Stimulated activated memory B cell treated with anti-CD40 and anti-IgM and Interleukin-4, amounts not matched to agents 10 μg/mL and 1 μg/mL and 100 μg/mL, for 72 hours (primary cell): ENCODE measurements around the gene AHNAK2.
A peak's percentile ranks its signal among the peaks of the same experiment; 100 is the strongest.
"Not testable (repeated sequence)": the region's sequence is repeated elsewhere in the genome, so short reads cannot be mapped to it uniquely, and the experiment has no call there.

Experiments used
- ATAC-seq: fragments of 150-1000 bp; cut with Tn5 transposase; 2 replicates; pipeline ENCODE4 v1.10.0; 2021
- H3K27ac Mint-ChIP-seq: one replicate; pipeline ENCODE4 v1.8.0; 2022; ENCODE audit warnings: mild to moderate bottlenecking, mixed read lengths
- H3K27me3 Mint-ChIP-seq: one replicate; pipeline ENCODE4 v1.8.0; 2022; ENCODE audit warnings: mixed read lengths
- H3K36me3 Mint-ChIP-seq: one replicate; pipeline ENCODE4 v1.8.0; 2022; ENCODE audit warnings: mixed read lengths
- H3K4me1 Mint-ChIP-seq: one replicate; pipeline ENCODE4 v1.8.0; 2022; ENCODE audit warnings: mixed read lengths
- H3K4me3 Mint-ChIP-seq: one replicate; pipeline ENCODE4 v1.8.0; 2022; ENCODE audit warnings: mild to moderate bottlenecking, moderate library complexity, mixed read lengths
- H3K9me3 Mint-ChIP-seq: one replicate; pipeline ENCODE4 v1.8.0; 2022; ENCODE audit warnings: mixed read lengths

Gene AHNAK2

DNA sequence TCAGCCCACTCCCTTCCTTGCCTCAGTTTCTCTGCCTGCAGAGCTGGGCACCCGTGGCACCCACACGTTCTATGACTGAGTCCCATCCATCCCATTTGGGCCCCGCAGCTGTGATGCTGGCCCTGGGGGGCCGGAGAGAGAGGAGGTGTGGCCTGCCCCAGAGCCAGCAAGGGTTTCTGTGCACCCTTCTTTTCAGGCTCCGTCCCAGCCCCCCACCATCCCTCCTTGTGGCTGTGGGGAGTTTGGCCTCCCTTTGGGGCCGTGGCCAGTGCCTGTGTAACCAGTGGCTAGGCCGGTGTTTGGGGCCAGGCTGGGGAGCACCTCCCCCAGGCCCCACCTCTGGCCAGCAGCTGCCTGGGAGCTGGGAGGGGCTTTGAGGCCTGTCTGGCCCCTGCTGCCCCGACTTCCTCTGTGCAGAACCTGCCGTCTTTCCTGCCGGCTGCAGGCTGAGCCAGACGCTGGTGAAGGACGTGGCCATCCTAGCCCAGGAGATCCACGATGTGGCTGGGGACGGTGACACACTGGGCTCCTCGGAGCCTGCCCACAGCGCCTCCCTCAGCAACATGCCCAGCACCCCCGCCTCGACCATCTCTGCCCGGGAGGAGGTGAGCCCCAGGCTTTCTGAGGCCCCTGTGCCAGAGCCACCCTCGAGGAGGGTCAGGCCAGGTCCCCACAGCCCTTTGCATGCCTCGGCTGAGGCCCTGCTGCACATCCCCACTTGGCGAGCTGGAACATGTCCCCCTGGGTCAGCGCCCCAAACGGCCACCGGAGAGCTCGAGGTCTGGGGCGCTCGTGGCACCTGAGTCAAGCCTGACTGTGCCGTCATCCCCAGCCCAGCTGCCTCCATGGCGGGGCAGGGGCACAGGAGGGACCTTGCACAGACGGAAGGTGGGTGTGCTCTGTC is 85.4 kb downstream of the AHNAK2 start:
- H3K36me3 Mint-ChIP-seq: no peaks in the 10 kb centered on the region
- H3K4me3 Mint-ChIP-seq: no peak overlapping the region
- no peak overlapping the region for H3K27ac Mint-ChIP-seq
- H3K27me3 Mint-ChIP-seq: peaks cover 35% of the 10 kb centered on the region
- H3K4me1 Mint-ChIP-seq: peaks cover 8% of the 10 kb centered on the region
- peaks cover 10% of the 10 kb centered on the region for H3K9me3 Mint-ChIP-seq
- no peak for ATAC-seq

DNA sequence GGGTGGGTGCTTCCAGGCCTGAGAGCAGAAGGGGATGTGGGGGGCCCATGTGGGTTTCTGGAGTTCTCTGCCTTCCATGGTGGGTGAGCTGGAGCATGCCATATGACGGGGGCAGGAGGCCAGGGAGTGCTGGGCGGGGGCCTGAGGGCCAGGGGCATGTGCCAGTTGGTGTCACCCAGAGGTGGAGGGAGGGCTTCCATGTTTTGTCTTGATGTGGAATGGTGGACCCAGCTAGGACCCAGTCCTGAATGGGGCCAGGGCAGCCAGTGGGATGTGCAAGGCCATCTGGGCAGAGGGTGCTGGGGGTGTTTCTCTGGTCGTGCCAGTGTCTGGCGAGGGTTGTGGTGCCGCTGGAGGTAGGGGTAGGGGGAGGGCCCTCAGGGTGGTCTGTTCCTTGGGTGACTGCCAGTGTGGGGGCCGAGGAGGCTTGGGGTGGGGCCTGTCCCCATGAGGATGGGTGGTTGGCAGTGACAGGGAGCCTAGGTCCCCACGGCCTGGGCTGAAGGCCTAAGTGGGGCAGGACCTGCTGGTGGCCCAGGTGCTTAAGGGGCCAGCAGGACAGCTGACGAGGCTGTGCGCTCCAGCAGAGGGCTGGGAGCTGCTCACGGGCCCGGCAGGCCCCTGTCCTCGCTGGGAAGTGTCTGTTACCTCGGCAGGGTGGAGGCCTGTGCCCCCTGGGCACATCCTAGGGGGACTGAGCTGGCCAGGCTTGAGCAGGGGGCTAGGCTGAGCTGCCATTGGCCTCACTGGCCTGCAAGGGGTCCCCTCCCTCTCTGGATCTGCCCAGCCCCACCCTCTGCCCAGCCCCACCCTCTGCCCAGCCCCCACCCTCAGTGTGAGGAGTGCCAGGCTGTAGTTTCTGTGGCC is 86.3 kb downstream of the AHNAK2 start:
- H3K36me3 Mint-ChIP-seq: no peaks in the 10 kb centered on the region
- H3K9me3 Mint-ChIP-seq: peaks cover 10% of the 10 kb centered on the region
- H3K4me3 Mint-ChIP-seq: no peak overlapping the region
- no peak for ATAC-seq
- H3K4me1 Mint-ChIP-seq: peaks cover 7% of the 10 kb centered on the region
- no peak overlapping the region for H3K27ac Mint-ChIP-seq
- peaks cover 38% of the 10 kb centered on the region for H3K27me3 Mint-ChIP-seq

DNA sequence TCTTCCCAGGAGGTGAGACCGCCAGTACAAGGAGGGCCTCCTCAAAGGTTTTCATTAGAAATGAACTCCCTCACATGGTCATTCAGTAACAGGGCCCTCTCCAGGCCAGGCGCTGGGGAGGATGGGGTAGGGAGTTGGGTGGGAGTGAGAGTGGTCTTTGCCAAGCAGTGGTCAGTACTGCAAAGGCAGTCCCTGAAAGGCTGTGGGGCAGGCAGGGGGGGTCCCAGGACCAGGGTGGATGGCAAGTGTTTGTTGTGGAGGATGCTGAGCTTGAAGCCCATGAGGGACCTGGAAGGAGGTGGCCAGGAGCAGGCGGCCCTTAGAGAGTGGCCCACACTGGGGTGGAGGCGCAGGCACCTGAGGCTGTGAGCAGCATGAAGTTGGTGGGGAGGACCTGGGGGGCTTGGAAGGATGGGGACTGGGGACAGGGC is 87.0 kb downstream of the AHNAK2 start:
- Mint-ChIP-seq H3K27ac (no peak overlapping the region), H3K36me3 (no peaks in the 10 kb centered on the region), H3K27me3 (peaks cover 46% of the 10 kb centered on the region), H3K9me3 (peaks cover 10% of the 10 kb centered on the region), H3K4me3 (no peak overlapping the region), H3K4me1 (no peaks in the 10 kb centered on the region)
- ATAC-seq: no peak

DNA sequence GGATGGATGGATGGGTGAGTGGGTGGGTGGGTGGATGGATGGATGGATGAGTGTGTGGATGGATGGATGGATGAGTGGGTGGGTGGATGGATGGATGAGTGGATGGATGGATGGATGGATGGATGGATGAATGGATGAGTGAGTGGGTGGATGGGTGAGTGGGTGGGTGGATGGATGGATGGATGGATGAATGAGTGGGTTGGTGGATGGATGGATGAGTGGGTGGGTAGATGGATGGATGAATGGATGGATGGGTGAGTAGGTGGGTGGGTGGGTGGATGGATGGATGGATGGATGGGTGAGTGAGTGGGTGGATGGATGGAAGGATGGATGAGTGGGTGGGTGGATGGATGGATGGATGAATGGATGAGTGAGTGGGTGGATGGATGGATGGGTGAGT is 87.9 kb downstream of the AHNAK2 start:
- H3K9me3 Mint-ChIP-seq, H3K27ac Mint-ChIP-seq, H3K4me3 Mint-ChIP-seq, H3K36me3 Mint-ChIP-seq, ATAC-seq, H3K4me1 Mint-ChIP-seq: not testable (repeated sequence)
- H3K27me3 Mint-ChIP-seq: peaks cover 52% of the 10 kb centered on the region

DNA sequence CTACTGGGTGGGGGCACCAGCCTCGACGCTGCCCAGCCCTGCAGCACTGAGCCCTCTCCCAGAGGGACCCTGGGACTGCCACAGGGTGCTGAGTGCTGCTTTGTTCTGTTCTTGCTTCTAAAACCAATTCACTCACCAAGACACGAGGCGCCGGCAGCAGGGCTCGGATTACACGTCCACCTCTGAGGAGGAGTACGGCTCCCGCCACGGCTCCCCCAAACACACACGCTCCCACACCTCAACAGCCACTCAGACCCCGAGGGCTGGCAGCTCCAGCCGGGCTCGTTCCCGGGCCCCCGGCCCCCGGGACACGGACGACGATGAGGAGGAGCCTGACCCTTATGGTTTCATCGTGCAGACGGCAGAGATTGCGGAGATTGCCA is 88.8 kb downstream of the AHNAK2 start:
- H3K4me1 Mint-ChIP-seq: no peaks in the 10 kb centered on the region
- H3K36me3 Mint-ChIP-seq: no peaks in the 10 kb centered on the region
- H3K27ac Mint-ChIP-seq: no peak overlapping the region
- peaks cover 47% of the 10 kb centered on the region for H3K27me3 Mint-ChIP-seq
- ATAC-seq: no peak
- peaks cover 10% of the 10 kb centered on the region for H3K9me3 Mint-ChIP-seq
- H3K4me3 Mint-ChIP-seq: no peak overlapping the region

DNA sequence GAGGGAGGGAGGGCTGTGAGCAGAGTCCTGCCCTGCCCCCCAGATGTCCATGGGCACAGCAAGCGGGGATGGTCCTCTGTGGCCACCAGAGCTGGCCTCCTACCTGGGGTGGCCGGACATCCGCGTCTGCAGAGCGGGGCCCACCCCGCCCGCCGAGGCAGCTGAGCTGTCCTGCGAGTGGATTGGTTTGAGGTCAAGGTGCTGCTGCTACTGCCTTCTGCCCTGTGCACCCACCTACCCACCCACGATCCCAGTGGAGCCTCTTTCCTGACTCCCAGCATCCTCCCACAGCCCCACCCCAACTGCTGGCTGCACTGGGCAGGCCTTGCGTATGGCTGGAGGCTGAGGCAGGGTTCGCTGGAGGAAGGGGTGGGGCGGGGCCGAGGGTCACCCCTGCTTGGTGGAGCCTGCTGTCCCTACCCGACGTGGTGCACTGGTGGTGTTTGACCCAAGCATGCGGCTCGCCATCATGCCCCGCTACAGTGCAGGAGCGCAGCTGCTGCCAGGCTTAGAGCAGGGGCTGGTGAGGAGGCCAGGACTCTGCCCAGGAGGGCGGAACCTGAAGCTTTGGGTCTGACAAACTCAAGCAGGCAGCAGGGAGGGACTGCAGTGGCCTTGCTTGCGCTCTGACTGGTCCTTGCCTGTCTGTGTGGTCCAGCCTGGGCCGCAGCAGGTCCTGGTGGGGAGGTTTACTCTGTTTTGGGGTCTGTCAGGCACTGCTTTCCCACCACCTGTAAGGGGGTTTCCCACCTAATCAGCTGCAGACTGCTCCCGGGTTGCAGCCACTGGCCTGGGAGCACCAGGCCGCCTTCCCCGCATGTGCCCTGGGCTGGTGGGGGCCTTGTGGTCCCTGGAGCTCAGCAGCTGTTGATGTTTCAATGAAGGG is 89.4 kb downstream of the AHNAK2 start:
- no peaks in the 10 kb centered on the region for H3K36me3 Mint-ChIP-seq
- no peaks in the 10 kb centered on the region for H3K4me1 Mint-ChIP-seq
- ATAC-seq: no peak
- H3K9me3 Mint-ChIP-seq: peaks cover 10% of the 10 kb centered on the region
- peaks cover 46% of the 10 kb centered on the region for H3K27me3 Mint-ChIP-seq
- no peak overlapping the region for H3K4me3 Mint-ChIP-seq
- H3K27ac Mint-ChIP-seq: no peak overlapping the region

DNA sequence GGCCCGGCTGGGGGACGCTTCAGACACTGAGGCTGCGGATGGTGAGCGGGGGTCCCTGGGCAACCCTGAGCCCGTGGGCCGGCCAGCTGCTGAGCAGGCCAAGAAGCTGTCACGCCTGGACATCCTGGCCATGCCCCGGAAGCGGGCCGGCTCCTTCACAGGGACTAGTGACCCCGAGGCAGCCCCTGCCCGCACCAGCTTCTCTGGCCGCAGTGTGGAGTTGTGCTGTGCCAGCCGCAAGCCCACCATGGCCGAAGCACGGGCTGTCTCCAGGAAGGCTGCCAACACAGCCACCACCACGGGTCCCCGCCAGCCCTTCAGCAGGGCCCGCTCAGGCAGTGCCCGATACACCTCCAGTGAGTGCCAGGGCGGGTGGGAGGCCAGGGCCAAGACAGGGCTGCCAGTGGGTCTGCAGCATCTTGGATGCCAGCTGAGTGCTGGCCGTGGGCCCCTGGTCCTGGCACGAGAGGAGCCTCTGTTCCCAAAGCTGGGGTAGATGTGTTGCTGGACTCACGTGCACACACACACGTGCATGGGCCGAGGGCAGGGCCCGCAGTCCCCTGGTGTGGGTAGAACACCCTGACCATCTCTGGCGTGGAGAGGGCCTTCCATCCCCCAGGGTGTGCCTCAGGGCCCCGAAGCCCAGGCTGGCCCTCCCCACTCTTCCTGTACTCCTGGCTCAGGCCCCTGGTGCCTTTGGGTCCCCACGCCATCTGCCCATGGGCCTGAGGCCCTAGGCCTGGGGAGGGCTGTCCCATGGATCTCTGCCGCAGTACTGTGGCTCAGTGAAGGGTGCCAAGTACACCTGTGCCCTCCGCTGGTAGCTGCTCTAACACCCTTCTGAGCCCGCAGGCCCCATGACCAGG is 90.3 kb downstream of the AHNAK2 start:
- Mint-ChIP-seq H3K4me3 (no peak overlapping the region), H3K36me3 (no peaks in the 10 kb centered on the region), H3K9me3 (peaks cover 10% of the 10 kb centered on the region), H3K4me1 (no peaks in the 10 kb centered on the region), H3K27me3 (peaks cover 48% of the 10 kb centered on the region), H3K27ac (no peak overlapping the region)
- peak; percentile 2 for ATAC-seq
